HG02623 (cell line): ENCODE results near the gene RETN.

Experiments used
- ATAC-seq: cut with Tn5 transposase; IDR thresholded peaks from one replicate; pipeline ENCODE4 v1.9.1; 2021; ENCODE audit warnings: moderate library complexity; ENCODE audit not compliant: unreplicated experiment

The RETN gene

DNA sequence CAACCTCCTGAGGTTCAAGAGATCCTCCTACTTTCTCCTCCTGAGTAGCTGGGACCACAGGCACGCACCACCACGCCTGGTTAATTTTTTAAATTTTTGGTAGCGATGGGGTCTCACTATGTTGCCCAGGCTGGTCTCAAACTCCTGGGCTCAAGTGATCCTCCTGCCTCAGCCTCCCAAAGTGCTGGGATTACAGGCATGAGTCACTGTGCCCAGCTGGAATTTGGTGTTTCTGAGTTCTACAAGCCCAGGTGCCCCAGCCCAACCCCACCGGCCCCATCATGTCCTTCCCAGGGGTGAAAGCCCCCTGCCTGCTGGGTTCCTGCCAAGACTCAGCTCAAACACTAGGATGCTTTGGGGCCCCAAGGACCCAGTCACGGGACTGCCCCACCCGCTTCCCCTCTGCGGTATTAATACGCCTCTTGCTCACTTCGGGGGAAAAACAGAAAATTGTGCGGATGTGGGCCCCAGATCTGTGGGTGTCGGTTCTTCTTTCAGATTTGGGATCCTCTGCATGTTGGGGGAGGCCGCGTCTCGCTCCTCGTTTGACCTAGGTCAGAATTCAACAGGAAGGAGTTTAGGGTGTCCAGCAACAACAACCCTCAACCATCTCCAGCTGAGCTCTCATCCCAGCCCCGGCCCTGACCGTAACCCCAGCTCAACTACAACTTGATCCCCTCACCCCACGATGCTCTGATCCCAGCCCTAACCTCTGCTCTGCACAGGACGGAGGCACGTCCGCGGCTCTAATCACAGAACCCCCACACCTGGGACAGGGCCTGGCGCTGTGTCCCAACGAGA lies 36.7 kb downstream of the RETN start:
- no peak for ATAC-seq

DNA sequence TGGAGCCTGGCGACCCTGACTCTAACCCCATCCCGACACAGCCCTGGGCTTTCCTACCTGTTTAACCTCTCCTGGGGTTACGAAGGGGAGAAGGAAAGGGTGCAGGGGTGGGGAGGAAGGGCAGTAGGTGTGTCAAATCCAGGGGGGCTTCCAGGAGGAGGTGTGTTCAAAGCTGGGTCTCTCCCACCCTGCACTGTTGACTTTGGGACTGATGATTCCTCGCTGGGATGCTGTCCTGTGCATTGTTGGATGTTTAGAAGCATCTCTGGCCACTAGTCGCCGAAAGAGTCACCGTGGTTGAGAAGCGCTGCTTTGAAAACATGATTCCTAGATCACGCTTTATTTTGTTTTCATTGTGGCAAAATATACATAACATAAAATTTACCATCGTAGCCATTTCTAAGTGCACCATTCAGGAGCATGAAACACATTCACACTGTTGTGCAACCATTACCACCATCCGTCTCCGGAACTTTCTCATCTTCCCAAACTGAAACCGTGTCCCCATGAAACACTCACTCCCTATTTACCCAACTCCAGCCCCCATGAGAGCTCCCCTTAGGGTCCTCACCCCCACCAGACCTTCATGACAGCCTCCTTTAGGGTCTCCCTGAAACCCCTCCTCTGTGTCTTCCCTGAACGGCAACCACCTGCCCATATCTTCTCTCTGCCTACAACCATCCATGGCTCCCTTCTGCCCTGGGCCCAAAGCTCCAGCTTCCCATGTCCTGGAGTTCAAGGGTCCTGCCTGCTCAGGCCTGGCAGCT lies 37.5 kb downstream of the RETN start:
- no peak for ATAC-seq

DNA sequence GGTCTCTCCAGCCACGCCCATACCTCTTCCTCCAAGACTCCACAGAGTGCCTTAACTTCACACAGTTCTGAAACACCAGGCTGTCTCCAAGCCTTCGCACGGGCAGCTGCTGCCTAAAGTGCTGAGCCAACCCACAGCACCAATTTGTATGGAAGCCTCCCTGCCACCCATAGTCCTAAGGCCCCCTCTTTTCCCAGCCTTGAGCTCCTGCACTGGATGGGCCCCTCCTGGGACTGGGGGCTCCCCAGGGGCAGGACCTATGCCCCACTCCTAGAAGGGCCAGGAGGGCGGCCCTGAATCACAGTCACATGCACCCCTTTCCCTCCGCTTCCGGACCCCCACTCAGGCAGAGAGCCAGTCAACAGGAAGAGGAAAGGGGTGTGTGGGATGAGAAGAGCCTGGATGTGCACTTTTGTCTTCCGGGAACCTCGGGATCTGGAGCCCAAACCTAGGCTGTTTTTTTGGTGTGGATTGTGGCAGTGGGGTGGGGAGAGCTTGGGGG lies 38.2 kb downstream of the RETN start:
- ATAC-seq: no peak

DNA sequence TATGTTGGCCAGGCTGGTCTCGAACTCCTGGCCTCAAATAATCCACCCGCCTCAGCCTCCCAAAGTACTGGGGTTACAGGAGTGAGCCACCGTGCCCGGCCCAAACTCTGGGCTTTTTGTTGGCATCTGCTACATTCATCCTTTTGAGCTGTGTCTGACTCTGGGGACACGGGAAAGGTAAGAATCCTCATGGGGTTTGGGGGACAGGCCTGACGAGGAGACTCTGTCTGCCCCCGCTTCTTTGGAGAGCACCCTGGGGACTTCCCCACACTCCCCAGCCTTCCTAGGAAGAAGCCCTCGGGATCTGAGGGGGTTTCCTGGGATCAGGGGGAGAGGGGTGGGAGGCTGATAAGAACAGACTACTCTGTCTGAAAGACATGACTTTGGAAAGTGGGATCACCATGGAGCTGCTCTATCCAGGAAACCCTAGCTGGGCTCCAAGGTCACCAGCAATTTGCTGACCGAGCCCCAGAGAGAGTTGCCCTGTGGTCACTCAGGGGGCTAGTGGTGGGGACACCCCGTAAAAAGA lies 41.1 kb downstream of the RETN start:
- no peak for ATAC-seq

DNA sequence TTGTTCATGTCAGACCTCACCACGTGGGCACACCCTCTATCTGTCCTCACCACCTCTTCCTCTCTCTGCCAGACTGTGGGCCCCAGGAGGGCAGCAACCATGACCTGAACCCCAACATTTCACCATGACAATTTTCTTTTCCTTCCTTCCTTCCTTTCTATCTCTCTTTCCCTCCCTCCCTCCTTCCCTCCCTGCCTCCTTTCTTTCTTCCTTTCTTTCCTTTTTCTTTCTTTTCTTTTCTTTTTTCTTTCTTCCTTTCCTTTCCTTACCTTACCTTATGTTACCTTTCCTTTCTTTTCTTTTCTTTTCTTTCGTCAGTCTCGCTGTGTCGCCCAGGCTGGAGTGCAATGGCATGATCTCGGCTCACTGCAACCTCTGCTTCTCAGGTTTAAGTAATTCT lies 41.8 kb downstream of the RETN start:
- ATAC-seq: no peak

DNA sequence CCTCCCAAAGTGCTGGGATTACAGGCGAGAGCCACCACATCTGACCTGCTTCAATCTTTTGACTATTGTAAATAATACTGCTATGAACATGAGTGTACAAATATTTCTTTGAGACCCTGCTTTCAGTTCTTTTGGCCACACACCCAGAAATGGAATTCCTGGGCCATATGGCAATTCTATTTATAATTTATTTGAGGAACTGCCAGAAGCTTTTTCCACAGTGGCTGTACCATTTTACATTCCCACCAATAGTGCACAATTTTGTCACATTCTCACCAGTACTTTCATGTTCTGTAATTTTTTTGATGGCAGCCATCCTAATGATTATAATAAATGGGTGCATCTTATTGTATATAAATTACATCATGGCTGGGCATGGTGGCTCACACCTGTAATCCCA lies 46.8 kb downstream of the RETN start:
- no peak for ATAC-seq

DNA sequence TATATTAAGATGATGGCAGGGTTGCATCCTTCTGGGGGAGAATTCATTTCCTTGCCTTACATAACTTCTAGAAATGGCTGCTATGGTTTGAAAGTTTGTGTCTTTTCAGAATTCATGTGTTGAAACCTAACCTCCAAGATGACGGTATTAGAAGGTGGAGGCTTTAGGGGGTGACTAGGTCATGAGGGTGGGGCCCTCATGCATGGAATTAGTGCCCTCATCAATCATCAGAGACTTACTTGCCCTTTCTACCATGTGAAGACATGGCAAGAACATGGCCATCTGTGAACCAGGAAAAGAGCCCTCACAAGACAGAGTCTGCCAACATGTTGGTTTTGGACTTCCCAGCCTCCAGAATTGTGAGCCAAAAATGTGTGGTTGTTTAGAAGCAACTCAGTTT lies 47.9 kb downstream of the RETN start:
- ATAC-seq: no peak

DNA sequence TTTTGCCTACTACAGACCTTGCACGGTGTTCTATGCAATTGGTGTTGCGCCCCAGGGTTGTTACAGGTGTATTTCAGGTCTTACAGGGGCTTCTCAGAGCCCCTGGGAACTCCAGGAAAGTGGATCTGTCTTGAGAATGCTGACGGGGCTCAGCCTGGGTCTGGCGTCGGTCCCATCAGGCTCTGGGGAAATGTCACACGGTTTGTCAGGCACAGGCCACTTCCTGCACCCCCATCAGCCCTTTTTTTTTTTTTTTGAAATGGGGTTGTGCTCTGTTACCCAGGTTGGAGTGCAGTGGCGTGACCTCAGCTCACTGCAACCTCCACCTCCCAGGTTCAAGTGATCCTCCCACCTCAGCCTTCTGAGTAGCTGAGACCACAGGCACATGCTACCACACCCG lies 49.8 kb downstream of the RETN start:
- ATAC-seq: no peak
